SK-N-SH (cell line): ENCODE results near the gene MARS1. TPM values are rescaled to one million over a fixed set of nuclear protein-coding genes. Genes with fewer than 3 reads are reported as not detected.

Experiments used
- CTCF ChIA-PET: fragments of 300-600, 350-600 bp; formaldehyde crosslinking; extraction: SDS; loops from one replicate; lab custom pipeline; 2021; lab: Yijun Ruan, JAX
- POLR2A ChIA-PET: fragments of 350-600 bp; sonication (Branson Sonifier 250); formaldehyde crosslinking; extraction: SDS; loops from one replicate; lab custom pipeline; 2020; ENCODE audit warnings: antibody characterized with exemption, inconsistent platforms; lab: Yijun Ruan, JAX
- DNase-seq: peaks from one replicate; pipeline ENCODE4 v3.0.0; 2012
- H2AFZ ChIP-seq: fragments of 200-600 bp; sonication (generic); 2 replicates; pipeline ENCODE4 v1.8.1; 2016; ENCODE audit warnings: antibody characterized with exemption, mild to moderate bottlenecking, low read depth
- H3F3A ChIP-seq: fragments of 200-600 bp; sonication (generic); replicated peaks from 2 replicates; pipeline ENCODE3; 2016; ENCODE audit warnings: antibody characterized with exemption, mild to moderate bottlenecking; ENCODE audit not compliant: insufficient read depth
- H3K27ac ChIP-seq, 2 experiments: fragments of 200-500 bp in 1 of 2; fragments of 200-600 bp in 1 of 2; sonication (Bioruptor generic) in 1 of 2; sonication (generic), shearing (Covaris generic) in 1 of 2; 2 replicates each; pipeline versions ENCODE4 v1.5.1 to v1.6.1; 2014 to 2016; ENCODE audit warnings: low read depth in 2 of 2, inconsistent platforms in 1 of 2, low read length in 1 of 2, mild to moderate bottlenecking in 1 of 2, mixed read lengths in 1 of 2
- H3K27me3 ChIP-seq: fragments of 200-600 bp; sonication (generic), shearing (Covaris generic); 2 replicates; pipeline ENCODE4 v1.6.1; 2016; ENCODE audit warnings: mixed run types; ENCODE audit not compliant: insufficient read depth
- H3K36me3 ChIP-seq, 2 experiments: fragments of 200-500 bp in 1 of 2; fragments of 200-600 bp in 1 of 2; sonication (Bioruptor generic) in 1 of 2; sonication (generic) in 1 of 2; replicated peaks in 1 of 2; 2 replicates each; pipeline versions ENCODE3 to v1.5.1; 2014 to 2016; ENCODE audit warnings: low read length in 1 of 2, mild to moderate bottlenecking in 1 of 2; ENCODE audit not compliant: insufficient read depth in 2 of 2, control insufficient read depth in 1 of 2
- H3K4me1 ChIP-seq, 2 experiments: fragments of 200-500 bp in 1 of 2; fragments of 200-600 bp in 1 of 2; sonication (Bioruptor generic) in 1 of 2; sonication (generic), shearing (Covaris generic) in 1 of 2; 2 replicates each; pipeline versions ENCODE4 v1.5.1 to v1.6.1; 2014 to 2016; ENCODE audit warnings: low read depth in 1 of 2, low read length in 1 of 2, mixed run types in 1 of 2; ENCODE audit not compliant: insufficient read depth in 2 of 2, control insufficient read depth in 1 of 2
- H3K4me2 ChIP-seq: fragments of 200-600 bp; sonication (generic), shearing (Covaris generic); 2 replicates; pipeline ENCODE4 v1.6.1; 2017; ENCODE audit warnings: mixed run types
- H3K4me3 ChIP-seq, 2 experiments: fragments of 200-500 bp in 1 of 2; fragments of 200-600 bp in 1 of 2; sonication (Bioruptor generic) in 1 of 2; sonication (generic), shearing (Covaris generic) in 1 of 2; 2 replicates each; pipeline versions ENCODE4 v1.5.1 to v1.8.1; 2014 to 2016; ENCODE audit warnings: low read depth in 2 of 2, inconsistent platforms in 1 of 2, low read length in 1 of 2, mild to moderate bottlenecking in 1 of 2, mixed read lengths in 1 of 2, moderate library complexity in 1 of 2
- H3K79me2 ChIP-seq: fragments of 200-600 bp; sonication (generic); 2 replicates; pipeline ENCODE4 v1.8.1; 2017; ENCODE audit warnings: mild to moderate bottlenecking; ENCODE audit not compliant: insufficient read depth
- H3K9ac ChIP-seq: fragments of 200-600 bp; sonication (generic); 2 replicates; pipeline ENCODE4 v1.6.1; 2017; ENCODE audit warnings: mixed run types
- H3K9me2 ChIP-seq: fragments of 200-600 bp; sonication (generic); 2 replicates; pipeline ENCODE4 v1.6.1; 2017; ENCODE audit warnings: mixed run types
- H3K9me3 ChIP-seq: fragments of 200-600 bp; sonication (generic); 2 replicates; pipeline ENCODE4 v1.6.1; 2017; ENCODE audit warnings: mixed run types, mild to moderate bottlenecking, moderate library complexity
- H4K20me1 ChIP-seq: fragments of 200-600 bp; sonication (generic); 2 replicates; pipeline ENCODE4 v1.6.1; 2017; ENCODE audit warnings: mild to moderate bottlenecking, mixed run types; ENCODE audit not compliant: insufficient read depth
- ELF1 ChIP-seq: IDR thresholded peaks from 2 replicates; pipeline ENCODE4 v1.4.0; 2012
- EP300 ChIP-seq, 2 experiments: IDR thresholded peaks; 2 replicates each; pipeline versions ENCODE4 v1.4.0 to v1.6.1; 2012; ENCODE audit warnings: borderline replicate concordance in 1 of 2, low read depth in 1 of 2, low read length in 1 of 2
- FOXJ3 ChIP-seq: sonication (generic); formaldehyde crosslinking; IDR thresholded peaks from 2 replicates; pipeline ENCODE4 v1.5.1; 2020; ENCODE audit warnings: mild to moderate bottlenecking, missing genetic modification reagents
- FOXM1 ChIP-seq: IDR thresholded peaks from 2 replicates; pipeline ENCODE4 v1.4.0; 2012; ENCODE audit warnings: low read depth, mild to moderate bottlenecking
- GABPA ChIP-seq: IDR thresholded peaks from 2 replicates; pipeline ENCODE4 v1.4.0; 2012; ENCODE audit warnings: low read depth, mild to moderate bottlenecking
- GATA2 ChIP-seq: sonication (generic); formaldehyde crosslinking; IDR thresholded peaks from 2 replicates; pipeline ENCODE4 v1.5.0; 2020; ENCODE audit warnings: mild to moderate bottlenecking, missing genetic modification reagents
- MEF2A ChIP-seq: IDR thresholded peaks from 2 replicates; pipeline ENCODE4 v1.4.0; 2012; ENCODE audit warnings: low read depth, borderline replicate concordance
- NRF1 ChIP-seq: IDR thresholded peaks from 2 replicates; pipeline ENCODE4 v1.6.1; 2012; ENCODE audit warnings: low read depth, mild to moderate bottlenecking, low read length
- RFX5 ChIP-seq: IDR thresholded peaks from 2 replicates; pipeline ENCODE4 v1.6.1; 2012; ENCODE audit warnings: mild to moderate bottlenecking, improper control_type of control experiment, low read length
- TAF1 ChIP-seq: IDR thresholded peaks from 2 replicates; pipeline ENCODE4 v1.6.1; 2012; ENCODE audit warnings: low read depth, mild to moderate bottlenecking, low read length, moderate library complexity, borderline replicate concordance
- WGBS: methylation state at CpG from one replicate; pipeline ENCODE4 v1.1.6; 2017; ENCODE audit warnings: low lambda C conversion rate; 5-methylcytosine and 5-hydroxymethylcytosine counted together
- polyA plus RNA-seq, 3 experiments: library from polyadenylated mRNA; depleted of rRNA; stranded (reverse); fragments of >200 nt; gene quantifications; 2 replicates each; pipeline ENCODE4 v1.2.3, GENCODE V29; 2012
- TF ChIP-seq, protein P1 (sequence below): IDR thresholded peaks from 2 replicates; pipeline ENCODE4 v1.4.0; 2012; ENCODE audit warnings: low read depth

MARS1 gene
- polyA plus RNA-seq, 1 of the 3 experiments (the other 2 are of a cell fraction), result 158 TPM

DNA sequence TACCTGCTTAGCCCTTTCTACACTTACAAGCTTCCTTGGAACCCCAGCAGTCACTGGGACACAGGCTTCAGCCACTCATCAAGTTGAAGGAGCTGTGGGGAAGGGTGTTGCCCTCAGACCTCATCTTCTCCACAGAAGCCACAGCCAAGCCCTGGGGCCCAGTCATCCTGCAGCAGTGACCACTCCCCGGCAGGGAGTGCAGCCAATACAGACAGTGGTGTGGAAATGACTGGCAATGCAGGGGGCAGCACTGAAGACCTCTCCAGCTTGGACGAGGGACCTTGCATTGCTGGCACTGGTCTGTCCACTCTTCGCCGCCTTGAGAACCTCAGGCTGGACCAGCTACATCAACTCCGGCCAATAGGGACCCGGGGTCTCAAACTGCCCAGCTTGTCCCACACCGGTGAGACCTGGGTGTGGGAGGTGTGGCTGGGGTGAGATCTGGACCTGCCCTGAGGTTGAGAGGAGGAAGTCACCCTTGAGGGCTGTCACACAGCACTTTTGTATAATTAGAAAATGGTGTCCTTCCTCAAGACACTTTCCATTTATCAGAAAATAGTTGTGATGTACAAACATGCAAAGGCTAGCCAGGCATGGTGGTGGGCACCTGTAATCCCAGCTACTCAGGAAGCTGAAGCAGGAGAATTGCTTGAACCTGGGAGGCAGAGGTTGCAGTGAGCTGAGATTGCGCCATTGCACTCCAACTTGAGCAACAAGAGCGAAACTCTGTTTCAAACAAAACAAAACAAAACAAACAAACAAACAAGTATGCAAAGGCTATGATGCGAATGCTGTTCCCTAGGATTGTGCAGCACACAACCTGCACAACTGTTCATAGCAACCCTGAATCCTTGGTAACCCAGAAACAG, 18.3 kb upstream of the MARS1 start:
- Histone ChIP-seq H4K20me1 (no peaks in the 10 kb centered on the region), H3K4me1 (no peaks in the 10 kb centered on the region), H3F3A (no peaks in the 10 kb centered on the region), H2AFZ (no peak overlapping the region), H3K27ac (no peak overlapping the region), H3K79me2 (no peaks in the 10 kb centered on the region), H3K4me3 (no peak overlapping the region), H3K4me2 (no peak overlapping the region), H3K27me3 (peaks cover 82% of the 10 kb centered on the region), H3K9me2 (no peaks in the 10 kb centered on the region), H3K36me3 (no peaks in the 10 kb centered on the region), H3K9me3 (no peaks in the 10 kb centered on the region), H3K9ac (no peak overlapping the region)
- WGBS, result 52% methylated on average over 10 of the region's 10 CpGs
- ChIA-PET CTCF (interaction anchor here (0.7 to 2.8 kb wide), 5 partner anchors 9 to 230 kb away, joined by 3 to 22 read pairs (median 5); partner anchors contain the start of gene GLI1), POLR2A (no interaction called here)
- TF ChIP-seq GABPA (no peak), ELF1 (no peak), FOXJ3 (CRISPR knock-in tag) (no peak), GATA2 (CRISPR knock-in tag) (no peak), RFX5 (no peak), MEF2A (no peak), EP300 (IDR thresholded peaks at IDR 0.05; ENCODE audit: borderline replicate concordance in 1 of 2, low read depth in 1 of 2, low read length in 1 of 2) (no peak), NRF1 (no peak)
- no peak for DNase-seq

GRCh38 chr12:57470286-57470969, 17.4 kb upstream of the MARS1 start:
- no peaks in the 10 kb centered on the region for H3K79me2 ChIP-seq
- H3K36me3 ChIP-seq, result no peaks in the 10 kb centered on the region
- no peak overlapping the region for H3K4me3 ChIP-seq
- no peak overlapping the region for H3K4me2 ChIP-seq
- CTCF ChIA-PET, result interaction anchor here (0.7 to 2.8 kb wide), 7 partner anchors 8 to 230 kb away, joined by 3 to 22 read pairs (median 7); partner anchors contain the start of gene GLI1
- WGBS, result 59% methylated on average over 8 of the region's 14 CpGs
- H3K9me3 ChIP-seq, result no peaks in the 10 kb centered on the region
- TF ChIP-seq, protein P1, sequence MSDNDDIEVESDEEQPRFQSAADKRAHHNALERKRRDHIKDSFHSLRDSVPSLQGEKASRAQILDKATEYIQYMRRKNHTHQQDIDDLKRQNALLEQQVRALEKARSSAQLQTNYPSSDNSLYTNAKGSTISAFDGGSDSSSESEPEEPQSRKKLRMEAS, result no peak
- TF ChIP-seq TAF1 (no peak), FOXM1 (no peak), EP300 (IDR thresholded peaks at IDR 0.05; ENCODE audit: borderline replicate concordance in 1 of 2, low read depth in 1 of 2, low read length in 1 of 2) (no peak), FOXJ3 (CRISPR knock-in tag) (no peak), NRF1 (no peak)
- TF ChIP-seq, all 33 proteins: peak for 0
- no peaks in the 10 kb centered on the region for H3K9me2 ChIP-seq
- H4K20me1 ChIP-seq, result no peaks in the 10 kb centered on the region
- H3K27me3 ChIP-seq, result peaks cover 87% of the 10 kb centered on the region
- no peaks in the 10 kb centered on the region for H3F3A ChIP-seq
- peaks cover 0 to under 1% of the 10 kb centered on the region in 2 experiments; a peak in 1 of 4 replicates for H3K4me1 ChIP-seq
- POLR2A ChIA-PET, result no interaction called here
- no peak for DNase-seq
- no peak overlapping the region for H3K9ac ChIP-seq
- H3K27ac ChIP-seq, result no peak overlapping the region
- no peak overlapping the region for H2AFZ ChIP-seq
